Activated B cell treated with CpG ODN at 0.5 μM for 24 hours (primary cell): ENCODE measurements around the gene FLT1. TPM values are rescaled to one million over a fixed set of nuclear protein-coding genes. Genes with fewer than 3 reads are reported as not detected.

ENCODE experiments used
- ATAC-seq: fragments of 200-7000 bp; cut with Tn5 transposase; one replicate; pipeline ENCODE4 v1.10.0; 2021; ENCODE audit warnings: low read depth, mild to moderate bottlenecking, moderate library complexity
- CTCF ChIA-PET: fragments of 350-600 bp; sonication (Branson Sonifier 250); formaldehyde crosslinking; loops from one replicate; lab custom pipeline; 2021; ENCODE audit warnings: antibody characterized with exemption; lab: Charles Lee
- POLR2A ChIA-PET: fragments of 350-600 bp; sonication (Branson Sonifier 250); formaldehyde crosslinking; loops from one replicate; lab custom pipeline; 2021; ENCODE audit warnings: antibody characterized with exemption; lab: Charles Lee
- DNase-seq: peaks from one replicate; pipeline ENCODE4 v3.0.0; 2022
- H3K27ac Mint-ChIP-seq: one replicate; pipeline ENCODE4 v1.8.0; 2020; ENCODE audit warnings: mixed read lengths
- H3K27me3 Mint-ChIP-seq: one replicate; pipeline ENCODE4 v1.8.0; 2021; ENCODE audit warnings: mixed read lengths
- H3K36me3 Mint-ChIP-seq: one replicate; pipeline ENCODE4 v1.8.0; 2021; ENCODE audit warnings: low read depth, mixed read lengths
- H3K4me1 Mint-ChIP-seq: one replicate; pipeline ENCODE4 v1.8.0; 2021; ENCODE audit warnings: mixed read lengths
- H3K4me3 Mint-ChIP-seq: one replicate; pipeline ENCODE4 v1.8.0; 2020; ENCODE audit warnings: mild to moderate bottlenecking, mixed read lengths
- H3K9me3 Mint-ChIP-seq: one replicate; pipeline ENCODE4 v1.8.0; 2020; ENCODE audit warnings: mixed read lengths
- CTCF ChIP-seq: fragments of 200-600 bp; IDR thresholded peaks from one replicate; pipeline ENCODE4 v1.8.0; 2022; ENCODE audit warnings: antibody characterized with exemption, mild to moderate bottlenecking
- intact Hi-C: fragments of 100-400 bp; cut with micrococcal nuclease; formaldehyde crosslinking; loops from one replicate; pipeline ENCODE4 v1.15.1; 2024
- total RNA-seq: library from RNA; stranded (reverse); gene quantifications from 2 replicates; pipeline ENCODE4 v1.2.3, GENCODE V29; 2022

The FLT1 gene
- total RNA-seq, 1 donor from 2014 or later: 1.3 TPM

GRCh38 chr13:28455580-28456194 is 39.2 kb downstream of the FLT1 start:
- no peak for TF ChIP-seq CTCF
- Mint-ChIP-seq H3K36me3 (no peaks in the 10 kb centered on the region), H3K4me1 (peaks cover 5% of the 10 kb centered on the region), H3K27ac (no peak overlapping the region), H3K27me3 (peaks cover 13% of the 10 kb centered on the region), H3K4me3 (no peak overlapping the region), H3K9me3 (no peaks in the 10 kb centered on the region)
- ChIA-PET CTCF (no interaction called here), POLR2A (no interaction called here)
- DNase-seq (no peak), ATAC-seq (no peak)
- intact Hi-C loops: no loop called here

GRCh38 chr13:28452755-28453154 is 42.2 kb downstream of the FLT1 start:
- Mint-ChIP-seq H3K27me3 (peaks cover 14% of the 10 kb centered on the region), H3K4me1 (peaks cover 5% of the 10 kb centered on the region), H3K9me3 (peaks cover 4% of the 10 kb centered on the region), H3K36me3 (no peaks in the 10 kb centered on the region), H3K4me3 (no peak overlapping the region), H3K27ac (no peak overlapping the region)
- ChIA-PET POLR2A (no interaction called here), CTCF (no interaction called here)
- DNase-seq (no peak), ATAC-seq (no peak)
- TF ChIP-seq CTCF: no peak
- intact Hi-C loops: no loop called here

GRCh38 chr13:28451482-28452217 is 43.3 kb downstream of the FLT1 start:
- intact Hi-C loops: no loop called here
- DNase-seq (no peak), ATAC-seq (no peak)
- Mint-ChIP-seq H3K27ac (no peak overlapping the region), H3K27me3 (peaks cover 14% of the 10 kb centered on the region), H3K9me3 (peaks cover 5% of the 10 kb centered on the region), H3K4me3 (no peak overlapping the region), H3K4me1 (no peaks in the 10 kb centered on the region), H3K36me3 (no peaks in the 10 kb centered on the region)
- TF ChIP-seq CTCF: no peak
- ChIA-PET POLR2A (no interaction called here), CTCF (no interaction called here)

- no peak overlapping the region for H3K4me3 Mint-ChIP-seq
- TF ChIP-seq CTCF: no peak
- ATAC-seq (no peak), DNase-seq (no peak)
- no peaks in the 10 kb centered on the region for H3K4me1 Mint-ChIP-seq
- no peaks in the 10 kb centered on the region for H3K36me3 Mint-ChIP-seq
- CTCF ChIA-PET: no interaction called here
- intact Hi-C loops: no loop called here
- POLR2A ChIA-PET: no interaction called here
- H3K27me3 Mint-ChIP-seq: peaks cover 8% of the 10 kb centered on the region
- H3K9me3 Mint-ChIP-seq: peaks cover 10% of the 10 kb centered on the region
- no peak overlapping the region for H3K27ac Mint-ChIP-seq
Observed at GRCh38 chr13:28449826-28450773, 44.8 kb downstream of the FLT1 start.
